Measurements from ENCODE around the gene ABCA10.

DNA sequence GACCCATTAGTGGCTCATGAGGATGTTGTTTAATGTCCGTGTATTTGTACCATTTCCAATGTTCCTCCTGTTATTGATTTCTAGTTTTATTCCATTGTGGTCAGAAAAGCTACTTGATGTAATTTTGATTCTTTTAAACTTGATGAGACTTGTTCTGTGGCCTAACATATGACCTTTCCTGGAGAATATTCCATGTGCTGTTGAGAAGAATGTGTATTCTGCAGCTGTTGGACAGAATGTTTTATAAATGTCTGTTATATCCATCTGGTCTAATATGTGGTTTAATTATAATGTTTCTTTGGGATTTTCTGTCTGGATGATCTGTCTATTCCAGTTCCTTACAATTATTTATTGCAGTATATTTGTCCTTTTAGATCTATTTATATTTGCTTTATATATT, 2.9 kb upstream of the ABCA10 start:
- TF ChIP-seq, protein P1, sequence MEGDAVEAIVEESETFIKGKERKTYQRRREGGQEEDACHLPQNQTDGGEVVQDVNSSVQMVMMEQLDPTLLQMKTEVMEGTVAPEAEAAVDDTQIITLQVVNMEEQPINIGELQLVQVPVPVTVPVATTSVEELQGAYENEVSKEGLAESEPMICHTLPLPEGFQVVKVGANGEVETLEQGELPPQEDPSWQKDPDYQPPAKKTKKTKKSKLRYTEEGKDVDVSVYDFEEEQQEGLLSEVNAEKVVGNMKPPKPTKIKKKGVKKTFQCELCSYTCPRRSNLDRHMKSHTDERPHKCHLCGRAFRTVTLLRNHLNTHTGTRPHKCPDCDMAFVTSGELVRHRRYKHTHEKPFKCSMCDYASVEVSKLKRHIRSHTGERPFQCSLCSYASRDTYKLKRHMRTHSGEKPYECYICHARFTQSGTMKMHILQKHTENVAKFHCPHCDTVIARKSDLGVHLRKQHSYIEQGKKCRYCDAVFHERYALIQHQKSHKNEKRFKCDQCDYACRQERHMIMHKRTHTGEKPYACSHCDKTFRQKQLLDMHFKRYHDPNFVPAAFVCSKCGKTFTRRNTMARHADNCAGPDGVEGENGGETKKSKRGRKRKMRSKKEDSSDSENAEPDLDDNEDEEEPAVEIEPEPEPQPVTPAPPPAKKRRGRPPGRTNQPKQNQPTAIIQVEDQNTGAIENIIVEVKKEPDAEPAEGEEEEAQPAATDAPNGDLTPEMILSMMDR (conservative IDR thresholded peaks at IDR 0.05): no peak
- TF ChIP-seq EZH2 (IDR thresholded peaks at IDR 0.05; ENCODE audit: low read depth): no peak
